GM12891 (cell line): ENCODE results near the gene INSIG2.

Source experiments
- POLR2A ChIP-seq: IDR thresholded peaks from 2 replicates; pipeline ENCODE4 v1.6.1; 2011; ENCODE audit warnings: low read depth, low read length, control low read depth
- TAF1 ChIP-seq: IDR thresholded peaks from 2 replicates; pipeline ENCODE4 v1.6.1; 2011; ENCODE audit warnings: low read depth, low read length, control low read depth

DNA sequence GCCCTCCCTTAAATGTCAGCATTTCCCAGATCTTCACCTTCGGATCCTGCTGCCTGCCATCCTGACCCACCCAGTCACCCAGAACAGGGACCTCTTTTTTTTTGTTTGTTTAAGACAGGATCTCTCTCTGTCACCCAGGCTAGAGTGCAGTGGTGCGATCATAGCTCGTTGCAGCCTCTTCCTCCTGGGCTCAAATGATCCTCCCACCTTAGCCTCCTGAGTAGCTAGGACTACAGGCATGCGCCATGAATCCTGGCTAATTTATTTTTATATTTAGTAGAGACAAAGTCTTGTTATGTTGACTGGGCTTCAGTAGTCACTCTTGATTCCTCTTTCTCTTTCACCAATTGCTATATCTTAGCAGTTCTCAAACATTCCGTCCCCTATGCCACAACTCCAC is 39.0 kb downstream of the INSIG2 start:
- no peak for TF ChIP-seq POLR2A
- TF ChIP-seq TAF1, result no peak
